KBM-7 (cell line): ENCODE data around the gene ZNF773.

ENCODE experiments used
- DNase-seq: peaks from one replicate; pipeline ENCODE4 v3.0.0-alpha.2; 2015
- in situ Hi-C: fragments of 300-500 bp; cut with MboI; formaldehyde crosslinking; loops from 2 replicates; pipeline ENCODE4 v1.14.3; 2020; ENCODE audit warnings: low sequenced_read_pairs, low pct_unique_long_range_greater_than_20kb, mixed read lengths

ZNF773 gene

DNA sequence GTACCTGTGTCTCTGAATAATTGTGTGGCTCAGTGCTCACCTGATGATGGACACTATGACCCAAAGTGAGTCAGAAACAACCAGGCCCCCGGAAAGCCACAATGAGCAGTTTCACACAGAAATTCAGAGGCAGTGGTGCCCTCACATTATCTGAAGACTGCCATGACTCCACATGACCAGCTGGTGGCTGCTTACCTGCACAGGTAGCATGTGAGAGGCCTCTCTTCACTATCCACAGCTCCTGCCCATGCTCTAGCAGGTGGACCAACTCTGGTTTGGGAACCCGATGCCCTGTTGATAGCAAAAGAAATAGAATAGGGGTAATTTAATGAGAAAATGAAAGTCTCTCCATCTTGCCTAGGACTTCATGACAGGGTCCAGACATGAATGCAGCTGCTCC, 52.7 kb downstream of the ZNF773 start:
- DNase-seq, result no peak
- in situ Hi-C loops, result no loop called here

DNA sequence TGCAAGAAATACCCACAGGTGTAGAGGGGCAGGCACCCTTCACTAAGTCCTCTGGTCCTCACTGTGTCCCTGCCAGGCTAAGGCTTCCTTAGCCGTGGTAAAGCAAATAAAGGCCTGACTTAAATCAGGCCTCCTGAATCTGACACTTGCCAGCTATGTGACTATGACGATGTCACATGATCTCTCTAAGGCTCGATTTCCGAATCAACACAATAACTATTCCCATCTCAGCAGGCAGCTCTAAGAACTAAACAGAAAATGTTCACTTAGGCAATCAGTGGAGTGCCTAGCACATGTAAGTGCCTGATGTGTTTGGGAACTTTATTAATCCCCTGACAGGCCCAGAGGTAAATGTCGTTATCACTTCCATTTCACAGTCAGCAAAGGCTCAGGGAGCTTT, 57.9 kb downstream of the ZNF773 start:
- in situ Hi-C loops, result no loop called here

More for the DNA sequence above, 57.9 kb downstream of the ZNF773 start:
- no peak for DNase-seq
